ENCODE measurements around the gene IQSEC2.

The IQSEC2 gene

GRCh38 chrX:53281321-53281822 is at the start of gene IQSEC2:
IQSEC2 (minus strand) TSS chrX:53281584.
- DNase-seq: peak; percentile 77

- no peak for DNase-seq
These were observed 48.9 kb upstream of the IQSEC2 start for GRCh38 chrX:53330331-53330730.

GRCh38 chrX:53324803-53325202 is 43.4 kb upstream of the IQSEC2 start:
- DNase-seq: no peak

GRCh38 chrX:53324085-53324484 is 42.7 kb upstream of the IQSEC2 start:
- no peak for DNase-seq

GRCh38 chrX:53323196-53323595 is 41.8 kb upstream of the IQSEC2 start:
- DNase-seq: no peak

DNA sequence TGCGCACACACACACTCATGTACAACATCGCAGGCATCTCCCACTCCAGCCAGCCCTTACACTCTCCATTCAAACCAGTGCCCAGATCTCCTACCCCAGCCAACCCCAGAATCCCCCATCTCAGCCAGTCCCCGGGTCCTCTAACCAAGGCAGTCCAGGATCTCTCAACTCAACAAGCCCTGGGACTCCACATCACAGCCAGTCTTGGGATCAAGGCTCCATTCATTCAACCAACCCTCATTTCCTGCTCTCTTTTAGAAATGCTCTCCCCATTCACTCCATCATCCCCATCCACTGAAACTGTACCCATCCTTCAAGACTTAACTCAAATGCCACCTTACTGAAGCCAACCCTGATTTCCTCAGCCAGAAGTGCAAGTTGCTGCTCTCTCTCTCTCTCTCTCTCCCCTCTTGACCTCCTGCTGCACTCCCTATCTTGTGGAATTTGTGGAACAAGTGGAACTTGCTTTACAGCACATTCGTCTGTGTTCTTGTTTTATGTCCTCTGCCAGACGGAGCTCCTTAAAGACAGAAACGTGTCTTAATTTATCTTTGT is 40.6 kb upstream of the IQSEC2 start:
- no peak for DNase-seq

DNA sequence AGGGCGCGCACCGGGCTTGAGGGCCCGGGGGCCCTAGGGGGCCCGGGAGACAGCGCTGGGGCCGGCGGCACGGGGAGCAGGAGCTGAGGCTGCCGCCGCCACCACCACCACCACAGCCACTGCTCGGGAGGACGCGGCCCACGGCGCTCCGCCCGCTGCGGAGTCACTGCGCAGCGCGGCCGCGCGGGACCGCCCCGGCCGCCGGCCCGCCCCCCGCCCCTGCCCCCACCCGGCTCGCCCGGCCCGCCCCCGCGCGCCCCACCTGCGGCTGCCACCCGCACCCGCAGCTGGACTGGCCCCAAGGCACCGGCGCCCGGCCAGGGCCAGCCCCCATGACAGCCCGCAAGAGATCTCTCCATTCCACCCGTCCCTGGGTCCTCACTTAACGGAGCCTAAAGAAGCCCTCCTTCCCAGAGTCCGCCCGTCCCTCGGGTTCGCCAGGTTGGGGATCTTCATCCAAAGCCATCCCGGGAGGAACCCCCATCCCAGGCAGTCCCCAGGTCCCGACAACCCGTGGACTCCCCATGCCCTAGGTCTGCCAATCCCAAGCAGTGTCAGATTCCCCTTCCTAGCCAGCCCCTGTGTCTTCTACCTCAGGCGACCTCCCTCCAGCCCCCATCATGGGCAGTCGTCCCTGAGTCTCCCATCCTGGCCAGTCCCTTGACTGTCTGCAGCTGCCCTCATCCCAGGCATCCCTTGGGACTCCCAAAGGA is 40.0 kb upstream of the IQSEC2 start:
- no peak for DNase-seq

DNA sequence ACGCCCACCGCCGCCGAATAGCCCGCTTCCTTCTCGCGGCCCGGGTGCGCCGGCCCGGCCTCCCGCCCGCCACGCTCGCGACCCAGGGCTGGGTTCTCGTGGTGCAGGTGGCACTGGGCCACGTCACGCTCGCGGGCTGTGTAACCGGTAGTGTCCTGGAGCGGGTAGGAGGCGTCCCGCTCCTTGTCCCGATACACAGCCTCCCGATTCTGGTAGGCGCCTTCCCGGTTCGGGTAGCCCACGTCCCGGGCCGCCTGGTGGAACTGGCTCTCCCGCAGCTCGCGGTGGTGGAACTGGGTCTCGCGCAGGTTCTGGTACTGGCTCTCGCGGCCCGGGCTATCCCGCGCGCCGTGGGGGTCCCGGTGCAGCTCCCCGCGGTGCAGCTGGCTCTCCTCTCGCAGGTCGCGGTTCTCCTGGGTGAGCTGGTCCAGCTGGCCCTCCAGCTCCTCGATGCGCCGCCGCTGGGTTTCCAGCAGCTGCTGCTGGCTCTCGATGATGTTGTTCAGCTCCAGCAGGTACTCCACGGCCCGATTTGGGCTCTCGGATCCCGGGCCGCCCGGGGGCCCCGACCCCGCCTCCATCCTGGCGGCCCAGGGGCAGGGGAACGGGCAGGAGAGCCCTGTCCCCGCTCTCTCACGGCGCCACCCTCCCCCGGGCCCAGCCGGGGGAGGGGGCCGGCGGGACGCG is 39.3 kb upstream of the IQSEC2 start:
- no peak for DNase-seq

GRCh38 chrX:53319614-53320542 is 38.5 kb upstream of the IQSEC2 start:
- peak; percentile 7 for DNase-seq

DNA sequence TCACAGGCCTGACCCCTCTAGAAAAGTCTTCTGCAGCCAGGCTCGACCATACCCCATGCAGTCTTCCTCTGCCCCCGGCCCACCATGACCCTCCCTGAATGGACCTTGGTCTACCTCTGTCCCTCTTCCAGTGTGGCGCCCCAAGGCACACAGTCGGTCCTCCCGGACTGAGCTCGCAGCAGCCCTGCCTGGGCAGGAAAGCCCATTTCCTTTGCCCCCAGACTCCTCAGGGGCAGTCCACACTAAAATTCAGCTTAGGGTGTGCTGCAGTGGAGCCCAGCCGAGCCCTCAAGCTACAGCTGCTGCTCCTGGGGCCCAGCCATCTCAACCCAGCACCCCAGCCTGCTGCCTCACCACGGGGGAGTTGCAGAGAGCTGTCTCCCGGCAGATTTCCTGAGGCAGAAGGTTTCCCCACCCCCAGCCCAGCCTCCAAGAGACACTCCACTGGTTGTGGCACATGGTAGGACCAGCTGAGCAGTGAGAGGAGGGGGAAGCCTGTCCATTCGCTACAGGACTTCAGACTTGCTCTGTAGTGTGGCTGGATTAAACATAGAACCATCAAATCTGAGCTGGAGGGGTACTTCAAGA is 37.5 kb upstream of the IQSEC2 start:
- no peak for DNase-seq

DNA sequence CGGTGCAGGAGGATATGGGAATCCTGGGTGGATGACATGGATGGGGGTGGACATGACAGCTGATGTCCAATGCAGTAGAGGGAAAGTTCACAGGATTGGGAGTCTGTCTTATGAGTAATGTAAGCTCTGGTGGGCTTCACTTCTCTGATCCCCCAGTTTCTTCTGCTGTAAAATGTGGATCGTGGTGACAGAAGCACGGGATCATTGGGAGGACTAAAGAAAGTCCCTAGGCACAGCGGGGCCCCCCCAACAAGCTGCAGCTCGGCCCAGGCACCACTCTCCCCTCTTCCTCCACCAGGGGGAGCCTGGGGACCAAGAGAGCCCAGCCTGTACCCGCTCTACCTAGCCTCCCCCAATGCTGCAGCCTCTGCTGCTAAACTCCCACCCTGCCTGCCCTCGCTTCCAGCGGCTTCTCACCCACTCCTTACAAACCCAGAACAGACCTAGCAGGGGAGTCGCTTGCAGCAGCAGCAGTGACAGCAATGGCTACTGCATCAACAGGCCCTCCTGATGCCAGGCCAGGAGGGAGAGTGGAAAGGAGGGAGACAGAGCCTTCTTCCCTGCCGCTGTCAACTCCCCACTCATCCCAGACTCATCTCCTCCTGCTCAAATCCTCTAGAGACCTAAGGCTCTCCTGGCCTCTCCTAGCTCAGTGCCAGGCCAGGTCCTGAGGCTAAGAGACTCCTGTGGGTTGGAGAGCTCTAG is 36.1 kb upstream of the IQSEC2 start:
- peak; percentile 39 for DNase-seq

DNA sequence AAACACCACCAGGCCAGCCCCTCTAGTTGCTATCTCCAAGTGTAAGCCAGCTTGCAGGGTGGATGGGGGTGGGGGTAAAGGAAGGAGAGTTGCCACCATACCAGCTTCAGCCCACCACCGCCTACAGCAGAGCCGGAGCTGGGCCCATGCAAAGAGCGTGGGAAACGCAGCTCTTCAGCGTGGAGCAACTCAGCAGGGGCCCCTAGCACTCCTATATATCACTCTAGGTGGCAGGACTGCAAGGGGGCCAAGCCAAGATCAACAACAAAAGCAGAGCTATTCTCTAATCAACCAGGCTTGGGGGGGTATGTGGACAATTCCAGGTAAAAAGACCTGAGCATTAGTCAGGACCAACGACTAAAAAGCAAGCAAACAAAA is 35.5 kb upstream of the IQSEC2 start:
- DNase-seq: no peak

- no peak for DNase-seq
These were observed 34.9 kb upstream of the IQSEC2 start for GRCh38 chrX:53316111-53316859.

GRCh38 chrX:53313728-53314105 is 32.3 kb upstream of the IQSEC2 start:
- DNase-seq: no peak

- DNase-seq: peak; percentile 60
These were observed 31.8 kb upstream of the IQSEC2 start for GRCh38 chrX:53312946-53313727.

- no peak for DNase-seq
These were observed 28.5 kb upstream of the IQSEC2 start for GRCh38 chrX:53309837-53310236.

DNA sequence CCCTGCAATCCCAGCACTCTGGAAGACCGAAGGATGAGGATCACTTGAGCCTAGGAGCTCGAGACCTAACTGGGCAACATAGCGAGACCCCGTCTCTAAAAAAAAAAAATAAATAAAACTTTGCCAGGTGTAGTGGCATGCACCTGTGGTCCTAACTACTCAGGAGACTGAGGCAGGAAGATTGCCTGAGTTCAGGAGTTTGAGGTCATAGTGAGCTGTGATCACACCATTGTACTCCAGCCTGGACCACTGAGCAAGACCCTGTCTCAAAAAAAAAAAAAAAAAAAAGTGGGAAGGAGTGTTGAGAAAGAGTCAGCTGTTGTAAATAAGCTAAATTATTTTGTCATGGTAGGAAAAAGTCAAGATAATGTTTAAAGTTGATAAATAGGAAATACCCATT is 27.5 kb upstream of the IQSEC2 start:
- DNase-seq: no peak

DNA sequence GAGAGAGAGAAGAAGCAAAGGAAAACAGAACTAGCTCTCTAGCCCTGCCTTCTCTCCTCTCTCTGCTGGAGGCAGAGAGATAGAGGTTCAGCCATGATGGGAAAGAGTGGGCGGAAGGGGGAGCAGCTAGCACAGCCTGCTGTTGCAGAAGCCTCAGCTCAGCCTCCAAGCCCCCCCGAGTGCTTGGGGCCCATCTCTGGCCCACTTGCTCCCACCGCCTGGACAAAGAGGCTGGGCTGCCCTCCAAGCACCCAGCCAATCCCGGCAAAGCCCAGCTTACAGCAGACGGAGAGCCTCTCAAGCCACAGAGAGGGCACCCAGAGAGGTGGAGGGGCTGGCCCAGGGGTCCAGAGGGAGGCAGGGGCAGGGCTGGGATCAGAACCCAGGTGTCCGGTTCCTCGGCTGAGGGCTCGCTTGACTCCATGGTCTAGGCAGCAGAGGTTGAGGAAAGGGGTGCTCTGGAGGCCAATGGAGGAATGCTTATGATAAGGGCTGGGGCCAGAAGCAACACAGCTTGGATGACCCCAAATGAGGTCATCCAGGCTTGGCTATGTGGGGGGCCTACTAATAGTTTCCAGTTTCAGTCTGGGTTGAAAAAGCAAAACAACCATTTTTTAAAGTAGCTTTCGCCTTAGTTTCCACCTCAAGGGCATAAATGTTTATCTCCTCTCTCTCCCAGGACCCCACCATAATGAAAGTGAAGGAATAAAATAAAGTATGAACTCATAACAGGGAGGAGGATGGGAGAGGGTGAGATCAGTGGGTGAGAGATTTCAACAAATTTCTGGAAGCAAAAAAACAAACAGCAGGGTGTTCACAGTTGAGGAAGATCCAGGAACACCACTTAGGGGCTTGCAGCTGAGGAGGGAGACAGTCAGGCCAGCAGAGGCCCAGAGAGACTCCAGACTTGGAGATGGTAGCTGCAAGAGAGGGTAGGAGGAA is 24.9 kb upstream of the IQSEC2 start:
- no peak for DNase-seq

Data from EL (cell line).